Liver (tissue), 3 donors: ENCODE results near the gene RALGPS2.

Source experiments
- CTCF ChIP-seq: fragments of 150-350 bp; IDR thresholded peaks from 2 replicates; pipeline ENCODE4 v1.5.1; 2017; ENCODE audit warnings: improper control_type of control experiment, low read depth, low read length; ENCODE audit not compliant: missing input control
- GABPA ChIP-seq, 2 donors: IDR thresholded peaks in 1 of 2; conservative IDR thresholded peaks in 1 of 2; 2 replicates each; pipeline ENCODE4 v1.6.1; 2016; ENCODE audit warnings: antibody characterized with exemption in 2 of 2, mild to moderate bottlenecking in 1 of 2, moderate library complexity in 1 of 2
- TAF1 ChIP-seq: conservative IDR thresholded peaks from 2 replicates; pipeline ENCODE4 v1.6.1; 2016; ENCODE audit warnings: antibody characterized with exemption, mild to moderate bottlenecking
- TF ChIP-seq, protein P1 (sequence below): IDR thresholded peaks from 2 replicates; pipeline ENCODE4 v1.6.1; 2016; ENCODE audit warnings: antibody characterized with exemption, mild to moderate bottlenecking
- TF ChIP-seq, protein P2 (sequence below): IDR thresholded peaks from 2 replicates; pipeline ENCODE4 v1.6.1; 2016; ENCODE audit warnings: antibody characterized with exemption
- TF ChIP-seq, protein P3 (sequence below): IDR thresholded peaks from 2 replicates; pipeline ENCODE4 v1.6.1; 2016; ENCODE audit warnings: antibody characterized with exemption
- donor health status: healthy.
- donor health status: healthy.

GRCh38 chr1:178704833-178705232 lies 20.2 kb upstream of the RALGPS2 start:
- no peak for TF ChIP-seq CTCF
- TF ChIP-seq, protein P1, sequence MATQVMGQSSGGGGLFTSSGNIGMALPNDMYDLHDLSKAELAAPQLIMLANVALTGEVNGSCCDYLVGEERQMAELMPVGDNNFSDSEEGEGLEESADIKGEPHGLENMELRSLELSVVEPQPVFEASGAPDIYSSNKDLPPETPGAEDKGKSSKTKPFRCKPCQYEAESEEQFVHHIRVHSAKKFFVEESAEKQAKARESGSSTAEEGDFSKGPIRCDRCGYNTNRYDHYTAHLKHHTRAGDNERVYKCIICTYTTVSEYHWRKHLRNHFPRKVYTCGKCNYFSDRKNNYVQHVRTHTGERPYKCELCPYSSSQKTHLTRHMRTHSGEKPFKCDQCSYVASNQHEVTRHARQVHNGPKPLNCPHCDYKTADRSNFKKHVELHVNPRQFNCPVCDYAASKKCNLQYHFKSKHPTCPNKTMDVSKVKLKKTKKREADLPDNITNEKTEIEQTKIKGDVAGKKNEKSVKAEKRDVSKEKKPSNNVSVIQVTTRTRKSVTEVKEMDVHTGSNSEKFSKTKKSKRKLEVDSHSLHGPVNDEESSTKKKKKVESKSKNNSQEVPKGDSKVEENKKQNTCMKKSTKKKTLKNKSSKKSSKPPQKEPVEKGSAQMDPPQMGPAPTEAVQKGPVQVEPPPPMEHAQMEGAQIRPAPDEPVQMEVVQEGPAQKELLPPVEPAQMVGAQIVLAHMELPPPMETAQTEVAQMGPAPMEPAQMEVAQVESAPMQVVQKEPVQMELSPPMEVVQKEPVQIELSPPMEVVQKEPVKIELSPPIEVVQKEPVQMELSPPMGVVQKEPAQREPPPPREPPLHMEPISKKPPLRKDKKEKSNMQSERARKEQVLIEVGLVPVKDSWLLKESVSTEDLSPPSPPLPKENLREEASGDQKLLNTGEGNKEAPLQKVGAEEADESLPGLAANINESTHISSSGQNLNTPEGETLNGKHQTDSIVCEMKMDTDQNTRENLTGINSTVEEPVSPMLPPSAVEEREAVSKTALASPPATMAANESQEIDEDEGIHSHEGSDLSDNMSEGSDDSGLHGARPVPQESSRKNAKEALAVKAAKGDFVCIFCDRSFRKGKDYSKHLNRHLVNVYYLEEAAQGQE: no peak
- TF ChIP-seq, protein P2, sequence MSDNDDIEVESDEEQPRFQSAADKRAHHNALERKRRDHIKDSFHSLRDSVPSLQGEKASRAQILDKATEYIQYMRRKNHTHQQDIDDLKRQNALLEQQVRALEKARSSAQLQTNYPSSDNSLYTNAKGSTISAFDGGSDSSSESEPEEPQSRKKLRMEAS: no peak
- TF ChIP-seq TAF1: no peak
- TF ChIP-seq, protein P3, sequence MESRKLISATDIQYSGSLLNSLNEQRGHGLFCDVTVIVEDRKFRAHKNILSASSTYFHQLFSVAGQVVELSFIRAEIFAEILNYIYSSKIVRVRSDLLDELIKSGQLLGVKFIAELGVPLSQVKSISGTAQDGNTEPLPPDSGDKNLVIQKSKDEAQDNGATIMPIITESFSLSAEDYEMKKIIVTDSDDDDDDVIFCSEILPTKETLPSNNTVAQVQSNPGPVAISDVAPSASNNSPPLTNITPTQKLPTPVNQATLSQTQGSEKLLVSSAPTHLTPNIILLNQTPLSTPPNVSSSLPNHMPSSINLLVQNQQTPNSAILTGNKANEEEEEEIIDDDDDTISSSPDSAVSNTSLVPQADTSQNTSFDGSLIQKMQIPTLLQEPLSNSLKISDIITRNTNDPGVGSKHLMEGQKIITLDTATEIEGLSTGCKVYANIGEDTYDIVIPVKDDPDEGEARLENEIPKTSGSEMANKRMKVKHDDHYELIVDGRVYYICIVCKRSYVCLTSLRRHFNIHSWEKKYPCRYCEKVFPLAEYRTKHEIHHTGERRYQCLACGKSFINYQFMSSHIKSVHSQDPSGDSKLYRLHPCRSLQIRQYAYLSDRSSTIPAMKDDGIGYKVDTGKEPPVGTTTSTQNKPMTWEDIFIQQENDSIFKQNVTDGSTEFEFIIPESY: no peak
- no peak for TF ChIP-seq GABPA (IDR thresholded peaks at IDR 0.05 in 1 of 2, conservative IDR thresholded peaks at IDR 0.05 in 1 of 2)
